GM21619 (cell line): ENCODE data around the gene SRGAP1.
"Not testable (repeated sequence)": the region's sequence is repeated elsewhere in the genome, so short reads cannot be mapped to it uniquely, and the experiment has no call there.

Experiments
- ATAC-seq: cut with Tn5 transposase; IDR thresholded peaks from one replicate; pipeline ENCODE4 v1.9.1; 2021; ENCODE audit not compliant: unreplicated experiment

Gene SRGAP1

GRCh38 chr12:63865448-63865847, 20.9 kb downstream of the SRGAP1 start:
- no peak for ATAC-seq

DNA sequence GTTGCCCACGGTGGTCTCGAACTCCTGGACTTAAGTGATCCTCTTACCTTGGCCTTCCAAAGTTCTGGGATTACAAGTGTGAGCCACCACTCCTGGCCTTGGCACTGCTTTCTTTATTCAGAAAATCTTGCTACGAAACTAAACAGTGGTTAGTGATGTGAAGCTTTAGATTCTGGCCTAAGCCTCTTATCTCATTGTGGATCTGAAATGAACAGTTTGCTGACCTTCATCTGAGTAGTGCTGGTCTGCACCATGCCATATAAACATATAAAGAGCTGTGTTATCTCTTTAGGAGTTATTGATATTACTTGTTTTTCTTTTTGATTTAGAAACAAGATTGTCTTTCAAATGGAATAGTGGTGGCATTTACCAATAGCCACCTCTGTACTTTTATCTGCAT, 22.6 kb downstream of the SRGAP1 start:
- no peak for ATAC-seq

DNA sequence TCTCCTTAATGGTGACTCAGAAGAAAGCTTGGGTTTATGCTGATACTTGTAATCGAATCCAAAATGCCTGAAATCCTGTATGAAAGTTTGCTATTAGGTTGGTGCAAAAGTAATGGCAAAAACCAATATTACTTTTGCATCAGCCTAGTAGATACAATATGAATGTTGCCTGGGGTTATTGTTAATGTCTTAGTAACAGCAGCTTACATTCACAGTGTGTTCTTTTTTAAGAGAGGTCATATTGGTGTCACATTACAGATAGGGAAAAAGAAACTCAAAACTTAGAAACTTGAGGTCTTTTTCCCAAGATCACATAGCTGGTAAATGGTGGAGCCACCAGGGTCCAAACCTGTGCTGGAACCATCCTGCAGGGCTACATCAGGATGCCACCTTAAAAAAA, 25.2 kb downstream of the SRGAP1 start:
- ATAC-seq: no peak

DNA sequence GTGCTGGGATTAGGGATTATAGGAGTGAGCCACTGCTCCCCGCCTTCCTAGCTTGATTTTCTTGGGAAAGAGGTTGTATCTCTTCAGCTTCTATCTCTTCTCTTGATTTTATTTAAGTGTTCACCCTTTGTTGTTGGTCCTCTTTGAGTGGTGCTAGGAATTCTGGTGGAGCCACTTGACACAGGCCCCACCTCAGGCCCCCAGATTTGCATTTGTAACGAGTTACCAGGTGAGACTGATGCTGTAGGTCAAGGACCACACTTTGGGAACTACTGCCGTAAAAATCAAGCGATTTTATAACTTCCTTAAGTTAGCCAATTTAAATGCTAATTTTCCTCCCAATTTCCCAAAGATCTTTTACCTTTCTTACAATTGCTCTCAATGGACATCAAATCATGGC, 26.3 kb downstream of the SRGAP1 start:
- no peak for ATAC-seq

- ATAC-seq: no peak
Observed at GRCh38 chr12:63874897-63875480, 30.5 kb downstream of the SRGAP1 start.

DNA sequence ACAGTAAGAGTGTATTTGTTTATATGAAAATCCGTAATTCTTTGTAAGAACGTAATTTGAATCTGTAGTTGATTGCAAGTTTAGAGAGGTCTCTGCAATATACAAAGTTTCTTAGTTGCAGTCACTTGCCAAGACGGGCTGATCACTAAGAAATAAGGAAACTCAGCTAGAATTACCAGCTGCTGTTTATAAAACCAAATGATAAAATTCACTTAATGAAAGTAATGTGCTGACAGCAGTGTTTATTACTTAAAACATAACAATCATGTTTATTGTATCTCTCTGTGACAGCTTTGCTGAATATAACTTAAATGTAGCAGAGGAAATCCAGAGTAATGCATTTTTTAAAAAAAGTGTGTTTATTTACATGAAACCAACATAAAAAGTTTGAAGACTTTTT, 31.2 kb downstream of the SRGAP1 start:
- ATAC-seq: no peak

GRCh38 chr12:63876980-63877379, 32.5 kb downstream of the SRGAP1 start:
- no peak for ATAC-seq

- no peak for ATAC-seq
Observed at GRCh38 chr12:63877693-63878092, 33.2 kb downstream of the SRGAP1 start.

DNA sequence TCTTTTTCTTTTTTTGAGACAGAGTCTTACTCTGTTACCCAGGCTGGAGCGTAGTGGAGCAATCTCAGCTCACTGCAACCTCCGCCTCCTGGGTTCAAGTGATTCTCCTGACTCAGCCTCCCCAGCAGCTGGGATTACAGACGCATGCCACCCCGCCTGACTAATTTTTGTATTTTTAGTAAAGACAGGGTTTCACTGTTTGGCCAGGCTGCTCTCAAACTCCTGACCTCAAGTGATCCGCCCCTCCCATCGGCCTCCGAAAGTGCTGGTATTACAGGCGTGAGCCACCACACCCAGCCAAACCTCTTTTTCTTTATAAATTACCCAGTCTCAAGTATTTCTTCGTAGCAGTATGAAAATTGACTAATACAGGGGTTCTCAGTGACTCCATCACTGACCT, 35.7 kb downstream of the SRGAP1 start:
- not testable (repeated sequence) for ATAC-seq

DNA sequence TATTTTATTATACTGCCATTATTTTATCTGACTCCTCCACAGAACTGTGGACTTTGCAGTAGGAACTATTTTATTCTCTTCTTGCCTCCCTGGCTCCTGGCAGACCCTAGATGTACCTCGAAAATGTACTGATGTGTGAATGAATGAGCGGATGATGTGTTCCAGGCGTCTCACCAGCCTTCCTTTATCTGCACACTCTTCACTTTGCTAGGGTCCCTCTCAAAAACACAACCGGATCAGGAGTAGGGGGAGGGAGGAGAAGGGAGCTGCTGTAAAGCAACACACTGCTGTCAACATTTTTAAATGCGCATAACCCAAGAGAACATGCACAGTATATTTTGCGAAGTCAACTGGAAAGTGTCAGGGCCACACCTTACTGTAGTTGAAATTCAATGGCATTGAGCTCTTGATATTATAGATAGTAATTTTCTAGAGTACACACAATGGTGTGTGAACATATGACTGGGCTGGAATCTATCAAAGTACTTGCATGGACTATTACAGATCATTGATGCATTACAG, 36.3 kb downstream of the SRGAP1 start:
- no peak for ATAC-seq

DNA sequence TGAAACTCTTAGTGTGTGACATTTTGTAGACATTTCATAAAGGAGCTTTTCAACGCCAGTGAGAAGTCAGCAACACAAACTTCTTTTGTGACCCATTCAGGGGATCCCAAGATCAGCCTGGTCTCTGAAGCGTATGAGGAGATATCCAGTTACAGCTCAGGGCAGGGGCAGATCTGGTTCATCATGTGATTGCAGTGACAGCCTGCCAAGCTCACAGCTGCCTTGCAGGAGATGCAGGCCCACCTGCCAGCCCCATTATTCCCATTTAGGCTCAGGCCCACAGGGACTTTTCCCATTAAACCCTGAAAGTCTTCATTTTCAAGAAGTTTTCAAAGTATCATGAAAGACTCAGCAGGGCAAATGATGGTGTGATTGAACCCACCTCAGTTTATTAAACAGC, 38.3 kb downstream of the SRGAP1 start:
- no peak for ATAC-seq

- no peak for ATAC-seq
Observed at GRCh38 chr12:63885401-63885800, 40.9 kb downstream of the SRGAP1 start.

- ATAC-seq: no peak
Observed at GRCh38 chr12:63888908-63889635, 44.6 kb downstream of the SRGAP1 start.

DNA sequence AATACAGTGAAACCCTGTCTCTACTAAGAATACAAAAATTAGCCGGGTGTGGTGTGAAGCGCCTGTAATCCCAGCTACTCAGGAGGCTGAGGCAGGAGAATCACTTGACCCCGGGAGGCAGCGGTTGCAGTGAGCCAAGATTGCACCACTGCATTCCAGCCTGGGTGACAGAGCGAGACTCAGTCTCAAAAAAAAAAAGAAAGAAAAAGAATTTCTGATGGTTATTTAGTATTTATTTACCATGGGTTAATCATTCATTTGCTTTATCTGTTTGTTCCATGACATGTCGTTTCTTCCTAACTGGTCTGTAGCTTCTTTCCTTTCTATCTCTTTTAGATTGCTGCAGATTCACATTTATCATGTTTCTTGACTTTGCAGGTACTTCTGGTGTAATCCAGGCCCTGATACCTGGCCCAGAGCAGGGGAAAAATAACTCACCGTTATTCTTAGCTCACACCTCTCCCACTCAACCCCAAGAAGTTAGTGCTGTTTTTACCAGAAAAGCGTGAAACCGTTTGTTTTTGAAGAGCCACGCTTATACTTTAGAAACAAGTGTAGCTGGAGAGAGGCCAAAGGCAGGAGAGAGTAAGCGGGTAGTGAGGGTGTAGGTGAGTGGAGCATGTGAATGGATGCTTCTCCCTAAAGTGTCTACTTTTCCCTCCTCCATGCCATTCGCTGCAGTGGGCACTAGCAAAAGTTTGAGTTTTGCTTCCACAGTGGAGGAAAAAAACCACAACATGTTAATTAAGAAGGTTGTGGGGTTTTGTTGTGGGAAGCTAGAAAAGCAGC, 45.4 kb downstream of the SRGAP1 start:
- ATAC-seq: no peak

GRCh38 chr12:63893170-63893569, 48.7 kb downstream of the SRGAP1 start:
- ATAC-seq: no peak

DNA sequence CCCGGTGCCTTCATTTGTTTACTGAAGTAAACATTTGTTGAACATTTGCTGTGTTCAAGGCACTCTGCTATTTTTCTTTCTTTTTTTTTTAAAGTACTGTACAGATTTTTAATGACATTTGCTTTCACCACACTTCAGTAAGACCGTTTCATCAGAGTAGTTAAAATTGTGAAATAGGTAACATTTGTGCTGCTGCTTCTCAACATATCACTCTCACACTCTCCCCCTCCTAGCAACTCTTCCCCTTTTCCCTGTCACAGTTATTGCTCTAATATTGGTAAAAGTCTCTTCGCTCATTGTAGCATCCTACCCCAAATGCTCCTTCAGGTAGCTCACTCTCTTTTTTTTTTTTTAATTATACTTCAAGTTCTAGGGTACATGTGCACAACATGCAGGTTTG, 49.6 kb downstream of the SRGAP1 start:
- ATAC-seq: no peak

DNA sequence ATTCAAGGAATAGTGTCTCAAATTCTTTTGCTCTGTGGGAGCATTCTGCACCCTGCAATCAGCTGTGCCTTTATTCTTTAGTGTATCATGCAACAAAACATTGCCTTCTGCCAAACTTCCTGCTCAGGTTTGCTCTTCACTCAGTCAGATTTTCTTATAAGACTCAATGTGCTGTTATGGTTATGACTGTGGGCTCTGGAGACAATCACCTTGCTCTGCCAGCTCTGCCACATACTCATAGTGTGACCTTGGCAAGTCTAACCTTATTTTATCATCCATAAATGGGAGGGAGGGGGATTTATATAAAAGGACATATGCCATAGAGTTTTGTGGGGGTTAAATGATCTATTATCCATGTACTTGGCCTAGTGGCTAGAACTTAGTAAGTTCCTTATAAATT, 51.3 kb downstream of the SRGAP1 start:
- no peak for ATAC-seq

- no peak for ATAC-seq
Observed at GRCh38 chr12:63897931-63898330, 53.4 kb downstream of the SRGAP1 start.

DNA sequence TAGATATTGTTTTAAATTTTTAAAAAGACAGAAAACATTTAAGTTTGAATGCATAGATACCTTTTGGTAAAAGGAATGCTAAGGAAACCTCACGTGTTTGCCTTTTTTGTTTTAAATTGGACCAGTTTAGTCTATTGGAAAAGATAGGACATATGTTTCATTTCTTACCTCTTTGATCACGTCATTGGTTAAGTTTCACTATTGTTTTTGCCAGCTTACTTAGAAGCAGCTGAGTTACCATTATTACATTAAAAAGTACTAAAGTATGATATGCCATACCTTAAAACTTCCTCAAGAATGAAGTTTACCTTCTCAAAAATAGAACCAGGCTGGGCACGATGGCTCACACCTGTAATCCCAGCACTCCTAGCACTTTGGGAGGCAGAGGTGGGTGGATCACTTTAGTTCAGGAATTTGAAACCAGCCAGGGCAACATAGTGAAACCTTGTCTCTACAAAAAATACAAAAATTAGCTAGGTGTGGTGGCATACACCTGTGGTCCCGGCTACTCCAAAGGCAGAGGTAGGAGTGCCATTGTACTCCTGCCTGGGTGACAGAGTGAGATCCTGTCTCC, 54.4 kb downstream of the SRGAP1 start:
- ATAC-seq: no peak

DNA sequence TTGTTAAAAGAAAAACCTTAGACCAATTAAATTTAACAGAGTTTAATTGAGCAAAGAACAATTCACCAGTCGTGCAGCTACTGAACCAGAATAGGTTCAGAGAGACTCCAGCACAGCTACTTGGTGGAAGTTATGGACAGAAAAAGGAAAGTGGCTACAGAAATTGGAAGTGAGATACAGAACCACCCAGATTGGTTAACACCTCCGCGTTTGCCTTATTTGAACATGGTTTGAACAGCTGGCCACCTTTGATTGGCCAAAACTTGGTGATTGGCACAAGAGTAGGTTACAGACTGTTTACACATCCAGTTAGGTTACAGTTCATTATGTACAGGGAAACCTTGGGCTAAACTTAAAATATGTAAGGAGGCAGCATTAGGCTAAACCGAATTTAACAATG, 54.9 kb downstream of the SRGAP1 start:
- no peak for ATAC-seq

GRCh38 chr12:63900922-63901793, 56.7 kb downstream of the SRGAP1 start:
- no peak for ATAC-seq
